Measurements from ENCODE around the gene IL20RA. TPM values are rescaled to one million over a fixed set of nuclear protein-coding genes. Genes with fewer than 3 reads are reported as not detected.

IL20RA gene
- polyA plus RNA-seq, 3 donors from 2014 or later, result not detected

- no peaks in the 10 kb centered on the region for H3K36me3 Mint-ChIP-seq
- H3K4me1 Mint-ChIP-seq, result peaks cover 5 to 7% of the 10 kb centered on the region in 2 donors
- H3K9me3 Mint-ChIP-seq, result peaks cover 0 to 8% (median 2%) of the 10 kb centered on the region in 6 donors
- peaks cover 5 to 26% (median 10%) of the 10 kb centered on the region in 3 donors for H3K27me3 Mint-ChIP-seq (ENCODE audit: low read depth in 3 of 3)
- DNase-seq, result no peak
- H3K27ac Mint-ChIP-seq, result no peak overlapping the region
- H3K4me3 Mint-ChIP-seq, result no peak overlapping the region
These were observed 22.6 kb upstream of the IL20RA start for GRCh38 chr6:137067399-137067798.

DNA sequence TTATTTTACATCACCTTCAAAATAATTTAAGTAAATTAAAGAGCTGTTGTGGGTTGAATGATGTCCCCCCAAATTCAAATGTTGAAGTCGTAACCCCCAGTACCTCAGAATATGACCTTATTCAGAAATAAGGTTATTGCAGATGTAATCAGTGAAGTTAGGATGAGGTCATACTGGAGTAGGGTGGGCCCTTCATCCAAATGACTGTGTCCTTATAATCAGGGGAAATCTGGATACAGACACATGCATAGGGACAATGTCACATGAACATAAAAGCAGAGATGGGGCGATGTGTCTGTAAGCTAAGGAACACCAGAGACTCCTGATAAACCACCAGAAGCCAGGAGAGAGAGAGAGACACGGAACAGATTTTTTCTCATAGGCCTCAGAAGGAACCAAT, 13.3 kb upstream of the IL20RA start:
- no peak overlapping the region for H3K4me3 Mint-ChIP-seq
- peaks cover 0 to under 1% (median 0%) of the 10 kb centered on the region in 3 donors for H3K36me3 Mint-ChIP-seq
- no peak for DNase-seq

DNA sequence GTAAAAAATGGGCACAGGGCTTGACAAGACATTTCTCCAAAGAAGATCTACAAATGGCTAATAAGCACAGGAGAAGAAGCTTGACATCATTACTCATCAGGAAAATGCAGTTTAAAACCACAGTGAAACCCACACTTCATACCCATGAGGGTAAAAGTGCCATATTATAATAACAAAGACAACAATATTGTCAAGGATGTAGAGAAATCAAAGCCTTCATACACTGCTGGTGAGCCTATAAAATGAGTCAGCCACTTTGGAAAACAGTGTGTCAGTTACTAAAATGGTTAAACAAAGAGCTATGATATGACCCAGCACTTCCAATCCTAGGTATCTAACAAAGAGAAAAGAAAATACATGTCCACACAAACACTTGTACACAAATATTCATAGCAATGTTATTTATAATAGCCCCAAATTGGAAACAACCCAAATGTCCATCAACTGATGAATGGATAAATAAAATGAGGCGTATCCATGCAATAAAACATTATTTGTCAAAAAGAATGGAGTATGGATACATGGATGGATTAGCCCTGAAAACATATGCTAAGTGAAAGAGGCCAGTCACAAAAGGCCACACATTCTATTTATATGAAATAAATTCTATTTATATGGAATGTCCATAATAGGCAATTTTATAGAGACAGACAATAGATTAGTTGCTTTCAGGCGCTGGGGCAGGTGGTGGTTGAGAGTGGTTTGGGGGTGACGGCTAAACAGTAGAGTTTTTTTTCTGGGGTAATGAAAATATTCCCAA, 11.5 kb upstream of the IL20RA start:
- Mint-ChIP-seq H3K36me3 (peaks cover 0 to 4% (median 0%) of the 10 kb centered on the region in 3 donors), H3K27me3 (ENCODE audit: low read depth in 3 of 3) (peaks cover 3 to 11% (median 7%) of the 10 kb centered on the region in 3 donors), H3K4me3 (no peak overlapping the region), H3K27ac (no peak overlapping the region), H3K4me1 (no peaks in the 10 kb centered on the region), H3K9me3 (no peaks in the 10 kb centered on the region)
- no peak for DNase-seq

More for the DNA sequence above, 13.3 kb upstream of the IL20RA start:
- H3K4me1 Mint-ChIP-seq, result no peaks in the 10 kb centered on the region
- peaks cover 2 to 6% (median 3%) of the 10 kb centered on the region in 3 donors for H3K27me3 Mint-ChIP-seq (ENCODE audit: low read depth in 3 of 3)
- no peak overlapping the region for H3K27ac Mint-ChIP-seq
- H3K9me3 Mint-ChIP-seq, result no peaks in the 10 kb centered on the region

DNA sequence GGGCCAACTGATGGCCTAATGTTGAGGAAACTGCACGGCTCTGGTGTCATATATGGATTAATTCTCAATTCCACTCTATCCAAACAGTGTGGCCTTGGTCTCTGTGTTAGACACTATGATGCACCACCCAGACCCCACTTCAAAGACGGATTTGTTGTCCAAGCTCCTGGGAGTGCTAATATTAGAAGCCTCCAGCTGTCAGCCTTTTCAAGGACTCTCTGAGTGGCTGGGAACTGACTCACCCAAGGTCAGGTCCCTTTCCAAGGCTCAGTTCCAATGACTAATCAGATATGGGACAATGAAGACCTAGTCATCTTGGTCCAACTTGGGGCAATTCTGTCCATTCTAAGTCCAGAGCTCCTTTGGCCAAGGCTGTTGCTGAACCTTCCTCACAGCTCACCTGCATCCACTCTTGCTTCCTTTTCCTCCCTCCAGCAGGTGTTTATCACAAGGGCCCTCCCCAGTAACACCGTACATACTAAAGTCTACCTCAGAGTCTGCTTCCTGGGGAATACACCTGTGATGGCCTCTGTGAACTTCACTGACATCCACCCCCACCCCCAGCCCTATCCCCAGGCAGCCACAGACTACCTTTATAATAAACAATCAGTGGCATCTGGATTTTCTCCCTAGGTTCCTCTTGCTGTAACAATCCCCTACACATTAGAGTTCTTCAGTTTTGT, 7.2 kb upstream of the IL20RA start:
- Mint-ChIP-seq H3K27ac (no peak overlapping the region), H3K9me3 (no peaks in the 10 kb centered on the region), H3K4me3 (no peak overlapping the region), H3K36me3 (peaks cover 0 to 4% (median 0%) of the 10 kb centered on the region in 3 donors), H3K27me3 (ENCODE audit: low read depth in 3 of 3) (peaks cover 22 to 29% (median 27%) of the 10 kb centered on the region in 3 donors), H3K4me1 (no peaks in the 10 kb centered on the region)
- DNase-seq, result no peak

DNA sequence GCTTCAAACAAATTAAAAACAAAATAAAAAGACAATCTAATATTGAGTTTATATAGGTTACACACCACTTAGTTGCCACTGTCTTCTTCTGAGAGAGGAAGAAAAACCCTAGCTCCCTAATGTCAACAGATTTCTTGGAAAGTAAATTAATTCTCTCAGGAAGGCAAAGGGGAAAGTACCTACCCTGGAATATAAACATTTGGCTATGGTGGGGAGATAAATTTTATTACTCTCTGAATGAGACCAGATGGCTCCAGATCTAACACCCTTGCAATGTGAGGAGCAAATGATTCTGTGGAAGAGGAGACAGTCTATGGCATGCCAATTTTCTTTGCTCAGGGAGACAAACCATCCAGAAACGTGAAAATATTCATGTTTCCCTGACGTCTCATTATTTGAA, 4.3 kb upstream of the IL20RA start:
- no peak overlapping the region for H3K27ac Mint-ChIP-seq
- no peak overlapping the region for H3K4me3 Mint-ChIP-seq
- no peaks in the 10 kb centered on the region for H3K9me3 Mint-ChIP-seq
- no peak for DNase-seq
- H3K27me3 Mint-ChIP-seq (ENCODE audit: low read depth in 3 of 3), result peaks cover 26 to 38% (median 35%) of the 10 kb centered on the region in 3 donors
- H3K36me3 Mint-ChIP-seq, result peaks cover 0 to 4% (median 0%) of the 10 kb centered on the region in 3 donors
- peaks cover 4 to 6% of the 10 kb centered on the region in 2 donors for H3K4me1 Mint-ChIP-seq

- H3K27ac Mint-ChIP-seq, result no peak overlapping the region
- peaks cover 6 to 12% of the 10 kb centered on the region in 2 donors for H3K4me1 Mint-ChIP-seq
- H3K36me3 Mint-ChIP-seq, result no peaks in the 10 kb centered on the region
- peaks cover 31 to 51% (median 48%) of the 10 kb centered on the region in 3 donors for H3K27me3 Mint-ChIP-seq (ENCODE audit: low read depth in 3 of 3)
- peaks cover 0 to 3% (median 0%) of the 10 kb centered on the region in 6 donors for H3K9me3 Mint-ChIP-seq
- no peak for DNase-seq
- H3K4me3 Mint-ChIP-seq, result no peak overlapping the region
These were observed 2.2 kb upstream of the IL20RA start for GRCh38 chr6:137046871-137047412.

DNA sequence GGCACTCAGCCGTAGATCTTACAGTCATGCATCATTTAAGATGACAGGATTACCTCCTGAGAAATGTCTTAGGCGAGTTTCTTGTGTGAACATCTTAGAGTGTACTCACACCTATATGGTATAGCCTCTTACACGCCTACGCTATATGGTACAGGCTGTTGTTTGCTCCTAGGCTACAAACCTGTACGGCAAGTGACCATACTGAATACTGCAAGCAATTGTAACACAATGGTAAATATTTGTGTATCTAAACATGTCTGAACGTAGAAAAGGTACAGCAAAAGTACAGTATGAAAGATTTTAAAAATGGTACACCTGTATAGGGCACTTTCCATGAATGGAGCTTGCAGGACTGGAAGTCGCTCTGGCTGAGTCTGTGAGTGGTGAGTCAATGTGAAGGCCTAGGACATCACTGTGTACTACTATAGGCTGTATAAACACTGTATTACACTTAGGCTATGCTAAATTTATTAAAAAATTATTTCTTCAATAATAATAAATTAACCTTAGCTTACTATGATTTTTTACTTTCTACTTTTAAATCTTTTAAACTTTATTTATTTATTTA, 541 bp upstream of the IL20RA start:
- DNase-seq, result no peak
- H3K4me3 Mint-ChIP-seq, result peak overlapping the region; percentile 66 to 85 (median 71)
- peaks cover 0 to 3% (median 0%) of the 10 kb centered on the region in 6 donors for H3K9me3 Mint-ChIP-seq
- peaks cover 6 to 12% of the 10 kb centered on the region in 2 donors for H3K4me1 Mint-ChIP-seq
- no peaks in the 10 kb centered on the region for H3K36me3 Mint-ChIP-seq
- peaks cover 35 to 58% (median 50%) of the 10 kb centered on the region in 3 donors for H3K27me3 Mint-ChIP-seq (ENCODE audit: low read depth in 3 of 3)
- H3K27ac Mint-ChIP-seq, result no peak overlapping the region

DNA sequence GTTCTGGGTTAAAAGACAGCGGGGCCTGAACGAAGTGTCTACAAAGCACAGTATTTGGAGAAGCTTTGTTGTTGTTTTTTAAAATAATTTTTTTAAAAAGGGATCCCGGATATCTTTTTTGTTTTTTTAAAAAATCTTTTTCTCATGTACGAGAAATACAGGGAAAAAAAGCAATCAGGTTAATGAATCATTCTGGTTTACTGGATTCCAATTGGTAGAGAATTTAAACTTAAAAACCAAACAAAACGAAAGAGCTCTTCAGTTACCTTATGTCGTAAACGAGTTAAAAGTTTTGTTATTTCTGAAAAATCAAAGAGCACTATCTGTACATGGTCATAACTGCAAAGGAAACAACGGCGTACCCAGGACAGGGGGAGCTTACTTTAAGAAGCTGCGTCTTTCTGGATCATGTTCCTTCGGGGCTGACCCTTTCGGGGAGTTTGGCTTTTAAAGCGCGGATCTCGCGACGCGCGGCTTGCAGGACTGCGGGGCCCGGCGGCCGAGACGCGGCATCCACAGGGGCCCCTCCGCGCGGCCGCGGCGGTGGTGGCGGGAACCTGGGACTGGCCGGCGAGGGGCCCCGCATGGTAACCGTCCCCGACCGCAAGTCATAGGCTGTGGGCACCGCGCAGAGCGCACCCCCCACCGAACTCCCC, 927 bp downstream of the IL20RA start:
- peak in 1 of 3 donors; percentile 18 for DNase-seq
- Mint-ChIP-seq H3K27ac (no peak overlapping the region), H3K4me1 (peaks cover 6 to 12% of the 10 kb centered on the region in 2 donors)

GRCh38 chr6:137040393-137040792, 4.4 kb downstream of the IL20RA start:
- Mint-ChIP-seq H3K36me3 (peaks cover 0 to 3% (median 0%) of the 10 kb centered on the region in 3 donors), H3K4me1 (peaks cover 6 to 12% of the 10 kb centered on the region in 2 donors), H3K9me3 (peaks cover 0 to 3% (median 0%) of the 10 kb centered on the region in 6 donors), H3K27ac (no peak overlapping the region), H3K27me3 (ENCODE audit: low read depth in 3 of 3) (peaks cover 33 to 58% (median 41%) of the 10 kb centered on the region in 3 donors), H3K4me3 (no peak overlapping the region)
- DNase-seq, result no peak

More for the DNA sequence above, 927 bp downstream of the IL20RA start:
- peaks cover 0 to 3% (median 0%) of the 10 kb centered on the region in 6 donors for H3K9me3 Mint-ChIP-seq
- peak overlapping the region; percentile 75 to 91 (median 79) for H3K4me3 Mint-ChIP-seq
- H3K27me3 Mint-ChIP-seq (ENCODE audit: low read depth in 3 of 3), result peaks cover 44 to 56% (median 48%) of the 10 kb centered on the region in 3 donors
- H3K36me3 Mint-ChIP-seq, result no peaks in the 10 kb centered on the region

DNA sequence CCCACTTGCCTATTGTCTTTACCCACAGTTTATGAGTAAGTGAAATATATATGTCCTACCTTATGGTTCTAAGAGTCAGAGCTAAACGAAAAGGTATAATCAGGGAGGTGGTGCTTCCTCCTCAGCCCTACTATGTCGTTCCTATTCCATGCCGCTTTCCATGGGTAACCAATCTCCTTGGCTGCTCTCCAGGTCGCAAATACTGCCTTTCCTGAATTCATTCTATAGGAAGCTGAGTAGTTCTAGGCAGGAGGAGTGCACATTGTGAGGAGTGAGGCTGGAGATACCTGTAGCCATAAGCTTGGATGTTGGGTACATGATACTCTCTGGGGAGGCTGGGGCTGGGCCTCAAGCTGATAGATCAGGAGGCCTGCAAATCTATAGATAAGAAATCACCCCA, 5.8 kb downstream of the IL20RA start:
- DNase-seq, result no peak
- peaks cover 0 to 3% (median 0%) of the 10 kb centered on the region in 6 donors for H3K9me3 Mint-ChIP-seq
- H3K27ac Mint-ChIP-seq, result no peak overlapping the region
- H3K4me1 Mint-ChIP-seq, result peaks cover 6 to 8% of the 10 kb centered on the region in 2 donors
- H3K4me3 Mint-ChIP-seq, result no peak overlapping the region
- H3K27me3 Mint-ChIP-seq (ENCODE audit: low read depth in 3 of 3), result peaks cover 33 to 56% (median 40%) of the 10 kb centered on the region in 3 donors
- H3K36me3 Mint-ChIP-seq, result peaks cover 0 to 3% (median 0%) of the 10 kb centered on the region in 3 donors

DNA sequence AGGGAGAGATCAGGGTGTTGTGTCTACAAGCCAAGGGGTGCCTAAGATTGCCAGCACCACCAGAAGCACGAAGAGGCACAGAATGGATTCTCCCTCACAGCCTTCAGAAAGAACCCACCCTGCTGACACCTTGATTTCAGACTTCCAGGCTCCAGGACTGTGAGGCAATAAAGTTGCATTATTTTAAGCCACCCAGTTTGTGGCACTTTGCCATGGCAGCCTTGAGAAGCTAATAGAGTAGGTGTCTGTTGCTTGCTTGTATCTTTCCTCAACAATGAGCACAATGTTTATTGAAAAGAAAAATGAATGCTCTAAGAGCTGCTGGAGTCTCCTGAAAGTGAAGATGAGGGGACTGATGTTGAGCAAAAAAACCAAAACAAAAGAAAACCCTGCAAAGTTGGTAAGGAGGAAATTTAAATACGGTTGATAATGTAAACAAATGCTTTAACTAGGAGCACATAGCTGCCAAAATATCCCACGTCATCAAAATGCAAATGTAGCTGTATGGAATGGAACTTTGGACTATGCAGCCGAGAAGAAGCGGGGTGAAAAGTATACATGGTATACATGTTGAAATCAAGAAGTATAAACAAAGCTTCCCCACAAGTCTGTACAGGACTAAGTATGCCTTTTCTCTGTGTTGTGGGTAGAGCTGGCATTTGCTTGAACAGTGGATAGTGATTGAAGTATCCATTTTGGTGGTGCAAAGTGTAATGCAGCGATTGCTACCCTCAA, 8.0 kb downstream of the IL20RA start:
- no peak overlapping the region for H3K27ac Mint-ChIP-seq
- no peak for DNase-seq
- peaks cover 0 to 7% (median 0%) of the 10 kb centered on the region in 6 donors for H3K9me3 Mint-ChIP-seq
- peaks cover 0 to 6% (median 0%) of the 10 kb centered on the region in 3 donors for H3K36me3 Mint-ChIP-seq
- H3K4me1 Mint-ChIP-seq, result peaks cover 19 to 24% of the 10 kb centered on the region in 2 donors
- peaks cover 38 to 59% (median 42%) of the 10 kb centered on the region in 3 donors for H3K27me3 Mint-ChIP-seq (ENCODE audit: low read depth in 3 of 3)
- no peak overlapping the region for H3K4me3 Mint-ChIP-seq

GRCh38 chr6:137033828-137034227, 10.9 kb downstream of the IL20RA start:
- Mint-ChIP-seq H3K27me3 (ENCODE audit: low read depth in 3 of 3) (peaks cover 33 to 54% (median 36%) of the 10 kb centered on the region in 3 donors), H3K9me3 (peaks cover 0 to 10% (median 2%) of the 10 kb centered on the region in 6 donors), H3K4me1 (peaks cover 19 to 24% of the 10 kb centered on the region in 2 donors), H3K36me3 (peaks cover 0 to 6% (median 0%) of the 10 kb centered on the region in 3 donors), H3K27ac (peak overlapping the region in 5 of 6 donors; percentile 70 to 89 (median 83)), H3K4me3 (peak overlapping the region; percentile 43 to 77 (median 61))
- peak; percentile 86 to 89 (median 88) for DNase-seq
